ENCODE data around the gene TRIP4.
A peak's percentile ranks its signal among the peaks of the same experiment; 100 is the strongest.
"Not testable (repeated sequence)": the region's sequence is repeated elsewhere in the genome, so short reads cannot be mapped to it uniquely, and the experiment has no call there.

Gene TRIP4

GRCh38 chr15:64387562-64388168, at the start of gene TRIP4:
Gene TRIP4 (plus strand): TSS chr15:64387836. CDS start chr15:64387864, 28 bp downstream.
- DNase-seq (ENCODE audit: low read depth in 2 of 2) = peak; percentile 93 to 95

DNA sequence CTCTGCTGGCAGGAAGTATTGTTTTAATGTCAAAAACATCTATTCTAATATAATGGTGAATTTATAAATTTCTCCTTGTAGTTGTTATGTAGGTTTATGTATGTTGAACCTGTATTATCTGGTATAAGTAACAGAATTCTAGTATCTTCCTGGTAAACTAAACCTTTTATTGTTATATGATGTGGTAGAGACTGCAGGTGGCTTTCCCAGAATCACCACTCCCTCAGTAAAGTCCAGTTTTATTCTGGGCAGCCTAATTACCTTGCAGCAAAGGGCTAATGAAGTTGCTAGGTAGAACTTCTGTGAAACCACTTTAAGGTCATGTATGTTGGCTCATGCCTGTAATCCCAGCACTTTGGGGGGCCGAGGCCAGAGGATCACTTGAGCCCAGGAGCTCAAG, 47.3 kb upstream of the TRIP4 start:
- DNase-seq (ENCODE audit: low read depth in 2 of 2) = no peak

DNA sequence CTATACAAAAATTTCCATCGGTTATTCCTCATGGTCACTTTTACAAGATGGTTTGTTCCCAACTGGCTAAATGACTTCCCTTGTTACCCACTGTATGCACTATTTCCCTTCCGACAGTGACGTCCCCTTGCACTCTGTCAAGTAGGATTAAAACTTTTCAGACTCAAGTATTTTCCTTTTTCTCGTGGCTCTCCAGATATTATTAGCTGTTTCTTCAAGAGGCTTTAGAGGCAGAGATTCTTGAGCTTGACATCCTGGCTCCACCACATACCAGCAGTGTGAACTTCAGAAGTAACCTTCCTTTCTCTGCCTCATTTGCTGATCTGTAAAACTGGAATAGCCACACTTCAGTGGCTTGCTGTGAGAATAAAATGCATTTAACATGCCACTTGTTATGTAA, 45.7 kb upstream of the TRIP4 start:
- DNase-seq (ENCODE audit: low read depth in 2 of 2) = no peak

DNA sequence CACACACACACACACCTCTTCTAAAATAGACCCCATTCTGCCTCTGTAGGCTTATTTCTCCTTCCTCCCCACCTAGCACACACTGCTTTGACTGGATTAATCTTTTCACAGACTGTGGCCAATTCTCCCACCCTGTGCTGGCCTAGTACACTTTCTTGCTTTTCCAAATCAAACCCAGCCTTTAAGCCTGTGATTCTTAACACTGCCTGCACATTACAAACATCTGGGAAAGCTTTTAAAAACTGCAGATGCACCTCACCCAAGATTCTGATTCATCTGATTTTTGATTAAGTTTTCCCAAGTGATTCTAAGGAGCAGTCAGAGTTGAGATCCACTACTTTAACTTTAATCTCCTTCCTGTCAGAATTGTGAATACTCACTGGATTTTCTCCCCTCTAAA, 44.4 kb upstream of the TRIP4 start:
- no peak for DNase-seq (ENCODE audit: low read depth in 2 of 2)

DNA sequence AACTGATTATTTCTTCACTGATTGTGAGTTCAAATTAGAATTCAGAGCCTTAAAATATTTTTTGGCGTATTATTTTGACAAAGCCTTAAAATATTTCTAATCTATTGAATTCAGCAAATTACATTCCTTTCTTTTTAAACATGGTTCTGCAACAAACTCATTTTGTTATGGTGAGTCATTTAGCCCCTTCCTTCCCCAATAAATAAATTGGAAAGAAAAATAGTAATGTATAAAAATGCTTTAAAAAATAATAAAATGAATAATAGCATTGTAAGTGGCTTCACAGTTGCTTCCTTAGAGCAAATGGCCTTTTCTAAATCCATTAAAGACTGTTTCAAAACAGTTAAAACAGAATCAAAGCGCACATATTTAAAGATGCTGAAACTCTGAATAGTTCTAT, 43.8 kb upstream of the TRIP4 start:
- no peak for DNase-seq (ENCODE audit: low read depth in 2 of 2)

DNA sequence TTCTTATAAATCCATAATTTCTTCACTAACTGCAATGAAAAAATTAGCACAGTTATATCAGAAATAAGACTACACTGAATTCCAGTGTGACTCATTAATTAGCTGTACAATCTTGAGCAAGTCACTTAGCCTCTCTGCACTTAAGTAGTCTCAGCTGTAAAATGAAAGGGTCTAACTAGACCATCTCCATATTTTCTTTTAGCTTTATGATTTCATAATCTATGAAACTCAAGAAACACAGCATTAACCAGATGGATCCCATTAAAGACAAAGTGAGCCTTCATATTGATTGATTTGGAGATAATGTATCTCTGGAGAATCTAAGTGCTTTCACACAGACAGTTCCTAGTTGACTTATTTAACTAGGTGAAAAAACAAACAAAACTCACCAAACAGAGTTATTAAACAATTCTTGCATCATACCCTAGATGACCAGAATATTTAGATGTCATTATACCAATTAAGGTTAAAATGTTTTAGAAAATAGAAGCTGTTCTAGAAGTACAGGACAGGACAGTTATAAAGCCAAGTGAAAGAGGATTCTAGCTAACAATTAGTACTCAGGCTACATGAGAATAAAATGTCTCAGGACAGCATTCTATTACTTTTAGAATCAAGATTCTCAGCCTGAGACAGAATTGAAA, 42.9 kb upstream of the TRIP4 start:
- no peak for DNase-seq (ENCODE audit: low read depth in 2 of 2)

DNA sequence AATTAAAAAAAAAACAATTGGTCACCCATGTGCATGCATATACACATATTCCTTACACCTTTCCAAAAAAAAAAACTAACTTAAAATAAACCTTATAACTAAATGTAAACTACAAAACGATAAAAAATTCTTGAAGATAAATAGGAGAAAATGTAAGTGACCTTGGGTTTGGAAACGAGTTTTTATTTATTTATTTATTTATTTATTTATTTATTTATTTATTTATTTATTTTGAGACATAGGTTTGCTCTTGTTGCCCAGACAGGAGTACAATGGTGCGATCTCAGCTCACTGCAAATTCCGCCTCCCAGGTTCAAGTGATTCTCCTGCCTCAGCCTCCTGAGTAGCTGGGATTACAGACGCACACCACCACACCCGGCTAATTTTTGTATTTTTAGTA, 41.4 kb upstream of the TRIP4 start:
- DNase-seq (ENCODE audit: low read depth in 2 of 2) = not testable (repeated sequence)

DNA sequence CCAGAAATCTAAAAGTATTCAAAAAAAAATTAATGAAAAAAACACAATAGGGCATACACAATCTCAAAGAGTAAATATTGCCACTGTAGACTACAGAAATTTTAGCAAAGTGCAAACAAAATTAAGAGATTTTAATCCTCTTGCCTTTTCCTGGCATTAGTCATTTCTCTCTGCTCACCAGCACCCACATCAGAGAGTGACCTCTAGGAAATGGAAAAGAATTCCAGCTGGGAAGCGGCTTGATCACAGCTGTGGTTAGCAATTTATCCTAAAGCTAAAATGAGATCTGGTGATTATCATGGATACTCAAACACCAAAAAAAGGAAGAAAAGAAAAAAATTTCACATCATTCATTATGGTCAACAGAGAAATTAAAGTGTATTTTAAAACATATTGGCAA, 39.2 kb upstream of the TRIP4 start:
- no peak for DNase-seq (ENCODE audit: low read depth in 2 of 2)

DNA sequence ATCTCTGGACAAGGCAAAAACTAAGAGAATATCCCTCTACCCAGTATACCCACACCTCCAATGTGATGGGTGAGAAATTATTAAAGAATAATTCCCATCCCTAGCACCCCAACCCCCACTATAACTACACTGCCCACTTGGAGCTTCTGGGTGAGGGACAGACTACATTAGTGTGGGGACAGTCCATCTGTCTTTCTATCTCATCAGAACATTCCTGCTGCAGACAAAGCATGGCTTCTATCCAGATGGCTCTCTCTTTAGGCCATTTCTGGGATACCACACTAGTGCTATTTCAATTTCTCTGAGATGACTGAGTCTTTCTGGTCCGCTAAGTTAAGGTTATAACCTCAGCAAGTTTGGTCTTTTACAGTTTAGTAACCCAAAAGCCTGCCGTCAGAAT, 38.3 kb upstream of the TRIP4 start:
- DNase-seq (ENCODE audit: low read depth in 2 of 2) = no peak

- DNase-seq (ENCODE audit: low read depth in 2 of 2) = no peak
Observed at GRCh38 chr15:64351265-64351664, 36.4 kb upstream of the TRIP4 start.

DNA sequence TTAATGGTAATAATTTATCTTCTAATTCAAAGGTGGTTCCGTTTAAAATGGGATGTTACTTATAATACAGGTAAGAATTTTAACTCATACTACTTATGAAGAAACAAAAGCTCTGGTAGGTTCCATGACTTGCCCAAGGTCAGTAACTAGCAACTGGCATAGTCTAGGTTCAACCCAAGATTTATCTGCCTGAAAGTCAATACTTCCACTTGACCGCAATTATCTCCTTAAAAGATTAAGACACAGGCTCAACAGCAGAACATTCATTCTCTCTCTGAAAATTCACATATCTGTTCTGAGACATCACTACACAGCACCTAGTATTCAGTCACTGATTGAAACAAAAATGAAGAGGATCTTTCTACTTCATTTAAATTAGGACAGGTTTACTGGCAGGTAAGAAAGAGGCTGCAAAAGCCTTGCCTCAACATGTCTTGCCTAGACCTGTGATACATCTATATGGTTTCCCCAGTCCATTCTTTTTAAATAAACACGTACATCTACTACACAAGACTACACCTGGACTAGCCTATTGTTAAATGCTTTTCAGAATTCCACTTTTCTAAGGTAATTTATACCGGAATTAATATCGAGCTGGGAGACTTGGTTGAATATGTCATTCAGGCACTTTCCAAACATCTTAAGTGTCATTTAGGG, 32.8 kb upstream of the TRIP4 start:
- DNase-seq (ENCODE audit: low read depth in 2 of 2) = no peak

DNA sequence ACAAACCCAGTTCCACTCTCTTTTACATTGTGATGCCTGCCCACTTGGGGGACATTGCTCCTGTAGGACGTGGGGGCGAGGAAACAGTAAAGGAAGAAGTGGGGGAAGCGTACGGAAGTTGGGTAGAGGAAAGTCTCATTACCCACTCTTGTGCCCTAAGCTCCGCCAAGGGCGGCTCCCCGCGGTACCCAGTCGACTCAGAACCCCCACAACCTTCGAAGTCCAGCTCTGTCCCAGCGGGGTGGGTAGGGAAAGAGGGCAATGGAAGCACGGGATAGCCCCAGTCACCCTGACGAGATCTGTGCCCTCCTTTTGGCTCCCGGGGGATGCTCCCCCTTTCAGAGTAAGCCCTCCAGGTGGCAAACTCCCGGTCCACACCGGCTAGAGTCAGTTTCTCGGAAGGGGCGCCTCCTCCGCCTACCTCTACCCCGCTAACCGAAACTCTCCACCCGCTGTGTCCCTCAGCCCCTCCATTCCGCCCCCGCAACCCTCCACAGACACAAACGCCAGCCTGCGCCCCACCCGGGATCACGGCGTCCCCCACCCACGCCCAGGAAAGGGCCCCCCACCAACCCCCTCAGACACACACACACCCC, 32.2 kb upstream of the TRIP4 start:
- peak; percentile 13 to 14 for DNase-seq (ENCODE audit: low read depth in 2 of 2)

DNA sequence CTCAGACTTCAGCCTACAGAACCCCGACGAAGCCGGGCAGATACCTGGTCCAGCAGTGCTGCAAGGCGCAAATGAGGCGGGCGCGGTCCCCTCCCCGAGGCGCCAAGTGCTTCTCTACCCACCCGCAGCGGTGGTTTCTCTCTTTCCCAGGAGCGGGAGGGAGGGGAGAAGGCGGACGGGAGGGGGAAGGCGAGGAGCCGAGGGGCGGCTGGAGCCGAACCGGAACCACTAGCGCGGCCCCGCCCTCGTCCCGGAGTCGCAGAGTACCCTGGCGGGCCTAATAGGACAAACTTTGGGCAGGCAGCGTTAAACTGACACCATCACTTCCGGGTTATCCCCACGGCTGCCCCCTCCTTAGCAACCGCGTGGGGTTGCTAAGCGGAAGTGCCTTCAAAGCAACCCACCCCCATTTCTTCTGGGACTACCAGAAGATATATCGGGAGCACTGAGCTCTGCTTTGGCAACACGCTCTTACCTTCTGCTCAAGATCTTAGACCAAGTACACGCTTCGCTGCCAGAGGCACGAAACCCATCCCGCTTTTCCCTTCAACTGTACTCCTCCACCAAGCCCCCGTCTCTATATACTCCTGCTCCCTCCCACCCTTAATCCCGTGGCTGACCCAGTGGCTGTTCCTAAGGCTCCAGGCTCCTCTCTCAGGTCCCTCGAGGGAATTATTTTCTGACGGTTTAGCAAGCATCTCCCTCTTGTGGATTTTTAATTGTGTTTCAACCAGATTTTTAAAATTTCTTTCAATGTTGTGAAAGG, 31.5 kb upstream of the TRIP4 start, which contains the start of gene CSNK1G1:
CSNK1G1 (minus strand) TSS at position 230 of the 766 bp plus-strand sequence. CDS start 55,674 bp downstream, outside the sequence.
- peak; percentile 84 to 92 for DNase-seq (ENCODE audit: low read depth in 2 of 2)

- no peak for DNase-seq (ENCODE audit: low read depth in 2 of 2)
Observed at GRCh38 chr15:64356710-64357040, 31.0 kb upstream of the TRIP4 start.

- DNase-seq (ENCODE audit: low read depth in 2 of 2) = no peak
Observed at GRCh38 chr15:64361259-64361658, 26.4 kb upstream of the TRIP4 start.

DNA sequence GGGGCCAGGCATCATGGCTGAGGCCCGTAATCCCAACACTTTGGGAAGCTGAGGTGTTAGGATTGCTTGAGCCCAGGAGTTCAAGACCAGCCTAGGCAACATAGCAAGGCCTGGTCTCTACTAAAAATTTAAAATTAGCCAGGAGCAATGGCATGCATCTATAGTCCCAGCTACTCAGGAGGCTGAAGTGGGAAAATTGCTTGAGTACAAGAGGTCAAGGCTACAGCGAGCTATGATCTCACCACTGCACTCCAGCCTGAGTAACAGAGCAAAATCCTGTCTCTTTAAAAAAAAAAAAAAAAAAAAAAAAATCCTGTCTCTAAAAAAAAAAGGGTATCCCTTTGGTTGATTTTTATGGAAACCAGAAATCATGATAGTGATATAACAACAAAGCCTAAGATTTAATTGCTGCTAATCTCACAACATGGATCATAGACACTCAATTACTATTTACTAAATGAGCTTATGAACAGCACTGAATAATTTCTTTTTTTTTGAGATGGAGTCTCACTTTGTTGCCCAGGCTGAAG, 18.5 kb upstream of the TRIP4 start:
- no peak for DNase-seq (ENCODE audit: low read depth in 2 of 2)

DNA sequence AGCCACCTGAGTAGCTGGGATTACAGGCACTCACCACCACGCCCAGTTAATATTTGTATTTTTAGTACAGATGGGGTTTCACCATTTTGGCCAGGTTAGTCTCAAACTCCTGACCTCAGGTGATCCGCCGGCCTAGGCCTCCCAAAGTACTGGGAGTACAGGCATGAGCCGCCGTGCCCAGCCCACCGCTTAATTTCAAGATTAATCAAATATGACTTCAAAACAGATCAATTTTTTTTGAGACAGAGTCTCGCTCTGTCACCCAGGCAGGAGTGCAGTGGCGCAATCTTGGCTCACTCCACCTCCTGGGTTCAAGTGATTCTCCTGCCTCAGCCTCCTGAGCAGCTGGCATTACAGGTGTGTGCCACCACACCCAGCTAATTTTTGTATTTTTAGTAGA, 16.3 kb upstream of the TRIP4 start:
- not testable (repeated sequence) for DNase-seq (ENCODE audit: low read depth in 2 of 2)

GRCh38 chr15:64373360-64373759, 14.3 kb upstream of the TRIP4 start:
- DNase-seq (ENCODE audit: low read depth in 2 of 2) = no peak

DNA sequence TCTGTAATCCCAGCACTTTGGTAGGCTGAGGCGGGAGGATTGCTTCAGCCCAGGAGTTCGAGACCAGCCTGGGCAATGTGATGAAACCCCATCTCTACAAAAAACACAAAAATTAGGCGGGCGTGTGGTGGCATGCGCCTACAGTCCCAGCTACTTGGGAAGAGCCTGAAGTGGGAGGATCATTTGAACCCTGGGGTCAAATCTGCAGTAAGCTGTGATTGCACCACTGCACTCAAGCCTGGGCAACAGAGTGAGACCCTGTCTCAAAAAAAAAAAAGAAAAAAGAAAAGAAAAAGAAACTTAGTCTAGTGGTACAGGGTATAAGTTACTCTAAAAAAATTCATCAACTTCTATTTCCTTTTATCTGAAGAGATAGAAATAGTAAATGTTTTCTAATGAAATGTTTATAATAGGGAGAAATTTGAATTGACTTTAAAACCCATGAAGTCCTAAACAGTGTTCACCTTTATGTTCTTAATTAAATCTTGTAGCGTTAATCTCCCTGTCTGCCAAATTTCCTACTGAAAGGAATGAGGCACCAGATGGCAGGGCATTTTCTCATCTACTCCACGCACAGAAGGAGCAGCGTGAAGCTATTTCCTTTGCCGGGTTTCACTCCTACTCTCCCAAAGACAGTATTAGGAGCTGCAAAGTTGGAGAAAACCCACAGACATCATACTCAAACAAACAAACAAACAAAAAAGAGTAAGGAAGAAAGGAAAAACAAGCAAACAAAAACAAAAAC, 8.2 kb upstream of the TRIP4 start:
- DNase-seq (ENCODE audit: low read depth in 2 of 2) = no peak

DNA sequence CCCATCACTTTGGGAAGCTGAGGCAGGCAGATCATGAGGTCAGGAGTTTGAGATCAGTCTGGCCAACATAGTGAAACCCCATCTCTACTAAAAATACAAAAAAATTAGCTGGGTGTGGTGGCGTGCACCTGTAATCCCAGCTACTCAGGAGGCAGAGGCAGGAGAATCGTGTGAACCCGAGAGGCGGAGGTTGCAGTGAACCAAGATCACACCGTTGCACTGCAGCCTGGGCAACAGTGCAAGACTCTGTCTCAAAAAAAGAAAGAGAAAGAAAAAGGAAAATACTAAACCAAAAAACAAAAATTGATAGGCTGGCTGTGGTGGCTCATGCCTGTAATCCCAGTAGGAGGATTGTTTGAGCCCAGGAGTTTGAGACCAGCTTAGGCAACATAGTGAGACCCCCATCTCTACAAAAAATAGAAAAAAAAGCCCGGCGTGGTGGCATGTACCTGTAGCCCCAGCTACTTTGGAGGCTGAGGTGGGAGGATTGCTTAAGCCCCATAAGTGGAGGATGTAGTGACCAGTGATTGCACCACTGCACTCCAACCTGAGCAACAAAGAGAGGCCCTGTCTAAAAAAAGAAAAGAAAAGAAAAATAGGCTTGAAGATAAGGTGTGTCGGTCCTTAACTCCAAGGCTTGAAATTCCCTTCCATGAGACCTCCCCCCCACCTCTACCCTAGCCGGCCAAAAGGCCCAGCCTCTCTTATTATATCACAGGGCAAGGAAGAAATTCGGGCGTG, 7.3 kb upstream of the TRIP4 start:
- DNase-seq (ENCODE audit: low read depth in 2 of 2) = not testable (repeated sequence)
